Activated naive CD8-positive, alpha-beta T cell (primary cell): ENCODE data around the gene OBI1.

Experiments
- H3K27ac Mint-ChIP-seq: one replicate; pipeline ENCODE4 v1.8.0; 2021; ENCODE audit warnings: mixed read lengths
- H3K27me3 Mint-ChIP-seq: one replicate; pipeline ENCODE4 v1.8.0; 2021; ENCODE audit warnings: mixed read lengths
- H3K36me3 Mint-ChIP-seq: one replicate; pipeline ENCODE4 v1.8.0; 2021; ENCODE audit warnings: mixed read lengths
- H3K4me1 Mint-ChIP-seq: one replicate; pipeline ENCODE4 v1.8.0; 2021; ENCODE audit warnings: low read depth, mixed read lengths
- H3K4me3 Mint-ChIP-seq: one replicate; pipeline ENCODE4 v1.8.0; 2021; ENCODE audit warnings: mild to moderate bottlenecking, mixed read lengths
- H3K9me3 Mint-ChIP-seq: one replicate; pipeline ENCODE4 v1.8.0; 2021; ENCODE audit warnings: low read depth, mixed read lengths

OBI1 gene

DNA sequence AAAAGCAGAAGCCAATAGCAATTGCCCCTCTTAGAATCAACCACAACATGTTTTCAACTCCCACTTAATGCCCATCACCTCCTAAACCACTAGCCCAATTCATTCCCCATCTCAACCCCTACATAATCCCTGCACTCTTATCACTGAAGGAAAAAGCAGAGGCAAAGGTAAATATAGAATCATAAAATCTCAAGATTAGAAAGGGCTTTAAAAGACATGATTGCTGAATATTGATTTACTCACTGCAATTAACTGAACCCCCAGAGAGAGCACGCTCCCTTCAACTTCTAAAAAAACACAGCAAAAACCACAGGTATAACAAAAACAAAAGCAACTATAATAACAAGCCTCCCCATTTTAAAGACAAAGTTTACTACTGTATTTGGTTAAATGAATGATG, 40.5 kb downstream of the OBI1 start:
- no peaks in the 10 kb centered on the region for H3K9me3 Mint-ChIP-seq
- peaks cover 47% of the 10 kb centered on the region for H3K36me3 Mint-ChIP-seq
- H3K27ac Mint-ChIP-seq = no peak overlapping the region
- no peak overlapping the region for H3K4me3 Mint-ChIP-seq
- H3K4me1 Mint-ChIP-seq = no peaks in the 10 kb centered on the region
- H3K27me3 Mint-ChIP-seq = no peaks in the 10 kb centered on the region

DNA sequence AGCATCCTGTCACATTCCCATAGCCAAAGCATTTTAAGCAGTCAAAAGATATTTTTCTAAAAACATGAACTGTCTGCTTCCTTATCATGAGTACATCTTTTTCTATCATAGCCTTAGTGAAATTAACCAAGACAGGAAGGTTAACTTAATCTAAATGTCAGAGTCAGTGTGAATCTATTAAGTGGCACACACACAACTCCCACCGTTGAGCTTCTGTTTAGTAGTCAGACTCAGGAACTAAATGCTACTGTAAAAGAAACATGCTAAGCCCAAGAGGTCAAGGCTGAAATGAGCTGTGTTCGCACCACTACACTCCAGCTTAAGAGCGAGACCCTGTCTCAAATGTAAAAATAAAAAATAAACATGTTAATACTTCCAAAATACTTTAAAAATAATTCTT, 47.9 kb downstream of the OBI1 start:
- Mint-ChIP-seq H3K27me3 (peaks cover 29% of the 10 kb centered on the region), H3K9me3 (peaks cover 5% of the 10 kb centered on the region), H3K36me3 (peaks cover 17% of the 10 kb centered on the region), H3K27ac (no peak overlapping the region), H3K4me1 (peaks cover 33% of the 10 kb centered on the region), H3K4me3 (no peak overlapping the region)

DNA sequence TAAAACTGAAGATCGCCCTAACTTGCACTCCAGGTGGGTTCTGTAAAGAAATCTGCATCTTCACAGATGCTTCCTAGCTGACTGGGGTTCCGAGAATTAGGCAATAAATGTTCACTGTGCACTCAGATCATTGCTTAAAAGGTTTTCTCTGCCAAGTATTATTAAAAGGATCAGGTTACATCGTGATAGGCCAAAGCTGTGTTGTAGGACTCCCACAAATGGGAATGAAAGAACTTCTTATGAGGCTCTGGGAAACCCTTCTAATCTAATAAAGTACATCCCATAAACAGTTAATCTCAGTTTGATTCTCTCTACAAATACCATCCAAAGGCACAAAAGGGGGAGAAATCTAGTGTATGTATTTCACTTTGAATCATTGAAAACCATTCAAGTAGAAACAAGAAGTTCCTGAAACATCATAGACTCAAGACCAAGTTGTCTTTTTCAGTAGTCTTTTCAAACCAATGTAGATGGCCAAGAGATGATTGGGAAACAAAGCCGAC, 48.5 kb downstream of the OBI1 start:
- Mint-ChIP-seq H3K27me3 (peaks cover 32% of the 10 kb centered on the region), H3K9me3 (peaks cover 5% of the 10 kb centered on the region), H3K27ac (no peak overlapping the region), H3K4me3 (peak overlapping the region; percentile 81), H3K36me3 (peaks cover 11% of the 10 kb centered on the region), H3K4me1 (peaks cover 33% of the 10 kb centered on the region)

DNA sequence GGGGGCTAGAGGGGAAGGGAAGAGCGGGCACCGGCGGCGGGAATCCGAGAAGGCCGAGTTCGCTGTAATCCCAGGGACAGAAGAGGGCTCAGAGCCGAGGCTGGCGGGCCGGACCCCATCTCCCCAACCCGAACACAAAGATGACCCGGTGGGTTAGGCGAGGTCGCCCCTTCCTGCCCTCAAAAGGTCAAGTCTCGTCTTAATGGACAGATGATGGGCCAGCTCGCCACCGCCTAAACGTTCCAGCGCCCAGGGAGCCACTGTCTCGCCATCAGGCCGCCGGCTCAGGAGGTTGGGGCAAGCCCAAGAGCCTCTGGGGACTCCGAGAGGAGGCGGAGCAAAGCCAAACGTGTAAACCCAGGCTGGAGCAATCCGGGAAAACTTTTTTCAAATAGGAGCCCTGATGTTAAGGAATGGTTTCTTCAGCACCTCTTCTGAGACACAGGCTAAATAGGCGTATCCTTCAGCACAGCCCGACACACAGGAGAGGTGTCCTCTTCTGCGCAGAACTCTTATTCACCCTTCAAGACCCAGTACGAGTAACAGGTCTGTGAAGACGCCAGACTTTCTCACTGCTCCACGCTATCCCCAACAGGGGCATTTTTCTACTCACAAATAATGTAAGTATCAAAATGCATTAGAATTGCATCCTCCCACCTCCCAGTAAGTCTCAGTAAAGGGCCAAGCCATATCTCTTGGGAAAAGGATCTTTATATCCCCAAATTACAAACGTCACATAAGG, 49.3 kb downstream of the OBI1 start:
- Mint-ChIP-seq H3K4me3 (peak overlapping the region; percentile 81), H3K27ac (no peak overlapping the region), H3K36me3 (peaks cover 5% of the 10 kb centered on the region), H3K4me1 (peaks cover 35% of the 10 kb centered on the region), H3K9me3 (peaks cover 5% of the 10 kb centered on the region), H3K27me3 (peaks cover 36% of the 10 kb centered on the region)

DNA sequence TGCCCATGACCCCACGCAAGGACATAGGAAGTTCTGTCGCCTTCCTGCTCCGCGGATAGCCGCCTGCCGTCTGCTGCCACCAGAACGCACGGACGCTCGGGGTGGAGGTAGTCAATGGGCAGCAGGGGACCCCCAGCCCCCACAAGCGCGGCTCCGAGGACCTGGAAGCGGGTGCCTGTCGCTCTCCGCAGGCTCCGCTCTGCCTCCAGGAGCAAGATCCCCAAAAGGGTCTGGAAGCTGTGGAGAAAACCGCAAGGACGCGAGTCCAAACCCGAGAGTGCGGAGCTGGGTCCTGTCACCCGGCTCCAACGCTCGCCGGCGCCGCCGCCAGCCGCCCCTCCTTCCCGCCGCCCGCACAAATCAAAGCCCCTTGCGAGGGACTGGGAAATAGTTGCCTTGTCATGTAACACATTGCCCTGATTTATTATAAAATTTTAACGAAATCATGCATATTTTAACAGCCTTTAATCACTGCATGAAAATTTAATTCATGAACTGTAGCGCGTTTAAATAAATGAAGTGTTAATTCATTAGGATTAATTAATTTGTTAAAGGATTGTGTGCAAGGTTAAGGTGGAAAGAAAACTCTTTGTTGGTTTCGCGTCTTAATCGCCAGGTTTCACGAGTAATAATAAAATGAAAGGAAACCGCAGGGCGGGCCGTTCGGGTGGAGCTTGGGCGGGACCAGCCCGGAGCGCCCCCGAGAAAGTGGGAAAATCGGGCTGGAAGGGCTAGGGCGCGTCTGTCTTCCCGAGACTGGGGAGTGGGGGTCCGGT, 50.1 kb downstream of the OBI1 start:
- Mint-ChIP-seq H3K9me3 (peaks cover 5% of the 10 kb centered on the region), H3K36me3 (peaks cover 2% of the 10 kb centered on the region), H3K4me3 (peak overlapping the region; percentile 81), H3K27me3 (peaks cover 41% of the 10 kb centered on the region), H3K4me1 (peaks cover 39% of the 10 kb centered on the region), H3K27ac (no peak overlapping the region)

DNA sequence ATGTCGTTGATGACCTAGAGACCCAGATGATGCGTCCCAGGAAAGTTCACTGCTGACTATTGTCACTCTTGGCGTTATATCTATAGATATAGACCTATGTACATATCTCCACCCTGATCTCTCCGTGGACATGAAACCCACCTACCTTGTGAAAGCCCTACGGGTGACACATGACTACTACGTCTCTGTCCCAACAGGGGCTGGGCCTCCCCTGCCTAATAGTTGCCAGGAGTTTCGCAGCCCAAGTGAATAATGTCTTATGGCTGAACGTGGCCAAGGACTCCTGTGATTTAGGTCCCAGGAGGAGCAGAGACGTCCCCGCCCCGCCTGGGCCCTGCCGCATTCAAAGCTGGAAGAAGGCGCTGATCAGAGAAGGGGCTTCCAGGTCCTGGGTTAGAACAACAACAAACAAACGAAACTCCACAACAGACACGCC, 50.7 kb downstream of the OBI1 start:
- H3K36me3 Mint-ChIP-seq = peaks cover under 1% of the 10 kb centered on the region
- no peak overlapping the region for H3K27ac Mint-ChIP-seq
- peaks cover 42% of the 10 kb centered on the region for H3K27me3 Mint-ChIP-seq
- H3K9me3 Mint-ChIP-seq = peaks cover 5% of the 10 kb centered on the region
- peak overlapping the region; percentile 75 for H3K4me3 Mint-ChIP-seq
- peaks cover 40% of the 10 kb centered on the region for H3K4me1 Mint-ChIP-seq

DNA sequence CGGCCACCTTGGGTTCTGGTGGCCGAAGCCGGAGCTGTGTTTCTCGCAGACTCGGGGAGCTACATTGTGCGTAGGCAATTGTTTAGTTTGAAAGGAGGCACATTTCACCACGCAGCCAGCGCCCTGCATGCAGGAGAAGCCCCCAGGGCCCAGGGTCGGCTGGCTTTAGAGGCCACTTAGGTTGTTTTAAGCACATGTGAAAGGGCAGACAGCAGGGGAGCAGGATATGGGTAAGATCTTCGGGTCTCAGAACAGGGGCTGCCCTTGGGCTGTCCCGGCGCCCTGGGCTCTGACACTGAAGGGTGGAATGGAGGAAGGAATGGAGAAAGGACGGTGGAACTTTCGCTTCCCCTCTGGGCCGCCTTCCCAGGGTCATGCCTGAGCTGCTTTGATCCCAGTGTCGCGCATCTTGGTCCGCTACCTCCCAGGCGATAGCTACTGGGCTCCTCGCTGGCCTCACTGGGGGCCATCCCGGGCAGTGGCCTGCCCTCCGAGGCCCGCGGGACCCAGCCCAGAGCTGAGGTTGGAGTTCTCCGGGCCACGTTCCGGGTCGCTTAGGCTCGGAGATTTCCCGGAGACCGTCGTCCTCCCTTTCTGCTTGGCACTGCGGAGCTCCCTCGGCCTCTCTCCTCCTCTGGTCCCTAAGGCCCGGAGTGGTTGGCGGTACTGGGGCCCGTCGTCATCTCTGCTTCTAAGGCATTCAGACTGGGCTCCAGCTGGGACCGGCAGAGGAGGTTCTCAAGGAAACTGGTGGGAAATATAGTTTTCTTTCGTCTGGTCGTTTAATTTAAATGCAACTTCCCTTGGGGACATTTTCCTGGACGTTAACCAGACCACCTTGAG, 51.3 kb downstream of the OBI1 start:
- peaks cover 5% of the 10 kb centered on the region for H3K9me3 Mint-ChIP-seq
- peaks cover 44% of the 10 kb centered on the region for H3K27me3 Mint-ChIP-seq
- H3K27ac Mint-ChIP-seq = no peak overlapping the region
- H3K4me1 Mint-ChIP-seq = peaks cover 42% of the 10 kb centered on the region
- no peaks in the 10 kb centered on the region for H3K36me3 Mint-ChIP-seq
- peak overlapping the region; percentile 75 for H3K4me3 Mint-ChIP-seq

DNA sequence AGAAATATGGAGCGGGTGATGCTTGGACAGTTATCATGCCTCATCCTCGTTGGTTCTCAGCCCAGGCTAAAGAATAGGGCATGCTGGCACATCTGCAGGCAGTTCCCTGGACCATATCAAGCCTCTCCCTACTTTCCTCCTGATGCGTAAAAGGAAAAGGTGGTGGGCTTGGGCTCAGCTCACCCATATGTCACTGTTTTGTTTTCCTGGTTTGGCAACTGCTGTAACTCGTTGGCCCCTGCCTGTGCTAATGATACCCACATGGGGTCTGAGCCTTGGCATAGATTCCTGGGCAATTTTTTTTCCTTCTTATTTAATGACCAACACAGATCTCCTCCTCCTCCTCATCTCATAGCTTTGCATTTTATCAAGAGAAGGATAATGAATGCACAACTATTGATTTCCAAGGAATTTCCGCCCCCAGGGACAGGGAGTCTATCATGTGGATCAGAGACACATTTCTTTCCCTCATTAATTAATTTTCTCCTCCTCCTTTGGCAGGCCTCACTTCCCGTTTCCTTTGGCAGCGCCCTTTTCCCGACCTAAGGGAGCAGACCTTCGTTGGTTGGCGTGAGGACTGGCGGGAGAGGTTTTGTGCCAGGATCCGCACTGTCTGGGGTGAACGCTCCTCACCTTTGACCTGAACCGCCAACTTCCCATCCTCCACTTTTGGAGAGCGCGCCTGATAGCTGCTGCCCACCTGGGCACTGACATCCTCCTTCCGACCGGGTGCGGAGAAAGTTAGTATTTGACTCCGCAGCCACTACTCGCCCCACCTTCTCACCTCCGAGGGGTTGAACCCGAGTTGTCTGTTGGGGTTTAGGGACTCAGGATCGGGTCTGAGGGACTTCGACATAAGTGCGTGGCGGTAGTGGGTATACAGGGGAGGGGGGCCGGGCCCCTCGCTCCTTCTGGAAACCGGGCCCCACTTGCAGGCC, 52.2 kb downstream of the OBI1 start:
- Mint-ChIP-seq H3K4me3 (peak overlapping the region; percentile 27), H3K36me3 (no peaks in the 10 kb centered on the region), H3K4me1 (peaks cover 47% of the 10 kb centered on the region), H3K9me3 (peaks cover 5% of the 10 kb centered on the region), H3K27ac (no peak overlapping the region), H3K27me3 (peaks cover 48% of the 10 kb centered on the region)

DNA sequence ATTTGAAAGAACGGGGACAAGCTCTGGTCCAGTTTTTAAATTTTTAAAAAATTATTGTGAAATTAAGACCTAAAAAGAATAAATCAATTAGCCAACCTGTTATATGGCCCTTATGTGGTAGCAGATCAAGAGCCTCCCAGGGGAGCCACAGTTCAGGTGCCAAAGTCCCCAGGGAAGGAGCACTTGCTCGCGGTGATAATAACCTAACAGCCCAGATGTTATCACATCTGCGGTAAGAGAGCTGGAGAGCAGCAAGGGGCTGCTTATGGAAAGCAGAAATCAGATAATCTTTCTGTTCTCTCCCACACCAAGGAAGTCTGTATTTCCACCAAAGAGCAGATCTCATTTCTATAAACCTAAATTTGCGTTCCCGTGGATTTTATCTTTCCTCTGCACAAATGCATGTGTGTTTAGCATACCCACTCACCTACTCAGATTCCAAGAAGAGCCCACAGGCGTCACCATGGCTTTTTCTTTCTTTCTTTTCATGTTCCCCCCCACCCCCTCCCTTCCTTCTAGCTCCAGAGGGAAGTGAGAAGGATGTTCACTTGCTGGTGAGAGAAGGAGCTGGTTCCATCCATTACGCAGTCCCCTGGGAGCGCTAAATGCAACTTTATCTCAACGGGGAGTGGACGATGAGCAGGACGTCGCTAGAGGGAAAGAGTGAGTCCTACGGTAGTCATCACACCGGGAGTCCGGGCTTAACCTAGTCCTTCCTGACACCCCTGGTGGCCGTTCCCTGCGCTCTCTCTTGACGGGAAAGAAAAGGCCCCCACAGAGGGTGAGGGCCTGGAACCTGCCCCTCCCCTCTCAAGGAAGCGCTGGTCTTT, 54.0 kb downstream of the OBI1 start:
- no peak overlapping the region for H3K27ac Mint-ChIP-seq
- peaks cover 52% of the 10 kb centered on the region for H3K4me1 Mint-ChIP-seq
- no peaks in the 10 kb centered on the region for H3K36me3 Mint-ChIP-seq
- no peaks in the 10 kb centered on the region for H3K9me3 Mint-ChIP-seq
- no peak overlapping the region for H3K4me3 Mint-ChIP-seq
- H3K27me3 Mint-ChIP-seq = peaks cover 53% of the 10 kb centered on the region

DNA sequence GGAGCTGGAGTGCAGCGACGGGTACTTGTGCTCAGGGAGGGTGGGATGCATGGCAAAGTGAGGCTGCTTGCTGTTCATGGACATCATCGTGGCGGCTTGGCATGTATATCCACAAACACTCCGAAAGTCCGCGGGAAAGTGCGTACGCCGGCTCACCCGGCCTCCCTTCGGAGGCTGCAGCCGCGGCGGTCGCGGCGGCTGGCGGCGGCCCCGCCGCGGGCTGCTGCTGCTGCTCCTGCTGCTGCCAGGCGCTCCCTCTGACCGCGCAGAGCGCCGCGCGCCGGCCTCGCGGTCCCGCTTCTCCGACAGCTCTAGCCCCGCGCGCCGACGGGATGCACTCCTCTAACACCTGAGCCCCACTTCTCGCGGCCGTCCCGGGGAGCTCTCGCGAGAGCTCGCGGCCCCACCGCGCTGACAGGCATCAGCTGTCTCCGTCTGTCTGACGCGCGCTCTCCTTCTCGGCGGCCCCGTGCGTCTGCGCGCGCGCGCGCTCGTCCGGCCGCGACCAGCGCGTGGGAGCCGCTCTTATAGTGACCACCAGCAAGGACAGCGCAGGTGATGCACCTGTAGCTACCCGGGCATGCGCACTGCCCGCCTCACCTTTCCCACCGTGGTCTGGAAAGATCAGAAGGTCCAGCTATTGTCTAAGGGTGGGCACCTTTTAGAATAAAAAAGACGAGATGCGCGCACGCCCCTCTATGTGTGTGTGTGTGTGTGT, 55.6 kb downstream of the OBI1 start, which contains the start of gene POU4F1:
POU4F1 (minus strand) TSS at position 313 of the 718 bp plus-strand sequence; CDS start at position 87, 226 bp downstream.
- peaks cover 46% of the 10 kb centered on the region for H3K4me1 Mint-ChIP-seq
- no peaks in the 10 kb centered on the region for H3K9me3 Mint-ChIP-seq
- no peak within 1 kb of the TSS for H3K27ac Mint-ChIP-seq
- peaks cover 58% of the 10 kb centered on the region for H3K27me3 Mint-ChIP-seq
- H3K4me3 Mint-ChIP-seq = peak within 1 kb of the TSS; percentile 89
- no peaks in the 10 kb centered on the region for H3K36me3 Mint-ChIP-seq

DNA sequence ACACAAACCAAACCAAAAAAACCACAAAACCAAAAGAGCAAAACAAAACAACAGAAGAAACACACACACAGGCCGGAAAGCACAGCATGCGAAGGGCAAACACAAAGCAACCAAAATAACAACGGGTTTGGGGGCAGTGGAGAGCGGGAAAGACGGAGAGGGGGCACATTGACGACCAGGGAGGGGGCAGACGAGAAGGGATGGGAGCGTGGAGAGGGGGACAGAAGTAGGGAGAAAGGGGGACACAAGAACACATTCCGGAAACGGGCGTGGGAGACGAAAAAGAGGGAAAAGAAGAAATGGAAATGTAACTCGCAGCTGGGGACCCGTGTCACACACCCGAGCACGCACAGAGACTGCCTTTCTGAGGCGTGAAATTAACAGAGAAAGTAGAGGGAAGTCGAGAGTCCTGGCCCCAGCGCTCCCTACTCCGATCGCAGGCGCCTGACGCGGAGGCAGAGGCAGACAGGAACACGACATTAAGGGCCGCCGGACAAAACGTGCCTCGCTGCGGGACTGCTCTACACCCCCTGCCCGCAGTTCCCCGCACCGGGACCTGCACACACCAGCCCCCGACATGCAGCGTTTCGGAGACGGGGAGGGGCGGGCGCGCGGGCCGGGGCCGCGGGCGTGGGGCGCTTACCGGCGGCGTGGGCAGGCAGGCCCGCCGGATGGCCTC, 56.3 kb downstream of the OBI1 start:
- no peaks in the 10 kb centered on the region for H3K36me3 Mint-ChIP-seq
- H3K4me1 Mint-ChIP-seq = peaks cover 41% of the 10 kb centered on the region
- no peak overlapping the region for H3K27ac Mint-ChIP-seq
- no peaks in the 10 kb centered on the region for H3K9me3 Mint-ChIP-seq
- H3K27me3 Mint-ChIP-seq = peaks cover 56% of the 10 kb centered on the region
- peak overlapping the region; percentile 89 for H3K4me3 Mint-ChIP-seq

DNA sequence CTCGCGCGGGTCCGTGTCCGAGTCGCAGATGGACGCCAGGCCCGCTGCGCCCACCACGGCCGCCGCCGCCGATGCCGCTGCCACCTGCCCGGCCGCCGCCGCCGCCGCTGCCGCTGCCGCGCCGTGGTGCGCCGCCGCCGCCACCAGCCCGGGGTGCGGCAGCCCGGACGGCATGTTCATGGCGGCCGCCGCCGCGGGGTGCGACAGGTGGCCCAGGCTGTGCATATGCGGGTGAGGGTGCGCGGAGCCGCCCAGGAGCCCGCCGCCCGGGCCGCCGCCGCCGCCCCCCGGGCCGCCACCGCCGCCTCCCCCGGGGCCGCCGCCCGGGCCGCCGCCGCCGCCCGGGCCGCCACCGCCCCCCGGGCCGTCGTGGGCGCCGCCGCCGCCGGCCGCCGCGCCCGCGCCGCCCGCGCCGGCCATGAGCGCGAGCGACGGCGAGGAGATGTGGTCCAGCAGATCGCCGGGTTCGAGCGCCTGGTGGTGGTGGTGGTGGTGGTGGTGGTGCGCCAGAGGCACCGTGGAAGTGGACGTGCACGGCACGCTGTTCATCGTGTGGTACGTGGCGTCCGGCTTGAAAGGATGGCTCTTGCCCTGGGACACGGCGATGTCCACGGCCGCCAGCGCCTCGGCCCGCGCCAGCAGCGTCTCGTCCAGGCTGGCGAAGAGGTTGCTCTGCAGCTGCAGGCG, 56.9 kb downstream of the OBI1 start:
- Mint-ChIP-seq H3K4me1 (peaks cover 35% of the 10 kb centered on the region), H3K27me3 (peaks cover 60% of the 10 kb centered on the region), H3K27ac (no peak overlapping the region), H3K36me3 (no peaks in the 10 kb centered on the region), H3K4me3 (peak overlapping the region; percentile 89), H3K9me3 (no peaks in the 10 kb centered on the region)
